Activated CD8-positive, alpha-beta memory T cell treated with anti-CD3 and anti-CD28 coated beads, Interleukin-2, amount 50 U/mL, for 4 hours (primary cell): ENCODE measurements around the gene XIRP2.

Source experiments
- DNase-seq: peaks from one replicate; pipeline ENCODE4 v3.0.0-alpha.2; 2020

The XIRP2 gene

GRCh38 chr2:167140767-167141166, 252.5 kb downstream of the XIRP2 start:
- no peak for DNase-seq

DNA sequence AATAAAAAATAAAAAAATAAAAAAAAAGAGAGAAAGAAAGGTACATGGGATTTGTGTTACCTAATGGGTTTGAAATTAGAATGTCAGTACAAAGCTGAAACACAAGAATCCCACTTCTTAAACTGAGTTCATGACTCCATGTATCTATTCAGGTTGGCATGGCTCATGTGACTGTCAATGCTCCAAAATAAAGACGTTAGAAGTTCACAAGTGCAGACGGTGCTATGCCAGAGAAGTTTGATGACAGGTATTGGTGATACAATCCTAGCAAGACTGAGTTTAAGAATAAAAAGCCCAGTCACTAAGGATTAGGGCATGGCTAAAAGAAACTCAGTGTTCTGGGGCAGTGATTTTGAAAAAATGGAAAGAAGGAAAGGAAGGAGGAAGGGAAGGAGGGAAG, 254.3 kb downstream of the XIRP2 start:
- DNase-seq, result no peak

GRCh38 chr2:167144179-167144898, 256.1 kb downstream of the XIRP2 start:
- no peak for DNase-seq

GRCh38 chr2:167147271-167147941, 259.1 kb downstream of the XIRP2 start:
- no peak for DNase-seq

DNA sequence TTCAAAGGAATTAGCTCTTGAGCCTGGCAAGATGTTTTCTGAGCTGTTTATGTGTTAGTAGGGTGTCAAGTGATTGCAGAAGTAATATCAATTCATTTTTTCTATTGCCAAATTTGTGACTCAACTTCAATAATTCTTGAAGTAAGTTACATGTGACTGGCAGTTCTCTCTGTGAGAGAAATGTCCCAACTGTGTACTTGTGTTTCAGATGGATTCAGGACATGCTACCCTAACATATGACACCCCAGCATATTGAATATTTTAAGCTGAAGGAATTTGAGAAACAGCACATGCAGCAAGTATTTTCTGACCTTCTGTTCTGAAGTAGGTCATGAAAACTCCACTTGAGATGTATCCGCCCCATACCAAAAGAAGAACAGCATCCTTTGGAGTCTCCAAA, 263.6 kb downstream of the XIRP2 start:
- DNase-seq, result no peak

- no peak for DNase-seq
Observed at GRCh38 chr2:167157523-167157922, 269.2 kb downstream of the XIRP2 start.

DNA sequence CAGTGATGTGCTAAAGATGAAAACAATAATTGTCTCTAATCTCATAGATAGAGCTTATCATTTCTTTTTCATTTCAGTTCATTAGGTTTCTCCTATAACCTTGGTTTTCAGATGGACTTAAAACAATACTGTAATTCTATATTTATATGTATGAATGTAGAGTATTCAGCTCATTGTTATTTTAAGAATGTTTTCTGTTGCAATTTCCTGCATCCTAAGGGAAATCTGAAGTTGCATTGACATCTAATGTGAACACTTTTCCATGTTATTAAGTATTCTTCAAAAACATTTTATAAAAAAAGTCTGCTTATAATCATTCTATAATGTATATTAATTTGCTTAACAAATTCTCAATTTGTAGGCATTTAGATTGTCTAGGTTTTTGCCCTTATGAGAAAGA, 288.9 kb downstream of the XIRP2 start:
- DNase-seq, result no peak

GRCh38 chr2:167181134-167181533, 292.9 kb downstream of the XIRP2 start:
- DNase-seq, result no peak

- DNase-seq, result no peak
Observed at GRCh38 chr2:167181688-167182087, 293.4 kb downstream of the XIRP2 start.

DNA sequence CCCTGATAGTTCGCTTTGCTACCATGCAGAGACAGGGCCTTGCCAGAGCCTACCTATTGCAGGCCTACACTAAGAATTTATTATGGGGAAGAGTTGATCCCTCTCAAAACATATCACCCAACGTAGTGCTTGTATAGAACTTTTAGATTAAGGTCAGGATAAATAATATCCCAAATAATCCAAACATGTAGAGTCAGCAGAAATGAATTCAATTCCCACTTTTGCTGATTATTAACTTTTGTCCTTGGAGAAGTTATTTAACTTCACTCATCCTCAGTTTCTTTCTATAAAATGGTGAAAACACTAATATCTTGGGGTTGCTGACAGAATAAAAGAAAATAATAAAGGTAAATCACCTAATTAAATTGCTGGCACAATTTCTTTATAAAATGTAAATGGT, 294.1 kb downstream of the XIRP2 start:
- DNase-seq, result no peak

DNA sequence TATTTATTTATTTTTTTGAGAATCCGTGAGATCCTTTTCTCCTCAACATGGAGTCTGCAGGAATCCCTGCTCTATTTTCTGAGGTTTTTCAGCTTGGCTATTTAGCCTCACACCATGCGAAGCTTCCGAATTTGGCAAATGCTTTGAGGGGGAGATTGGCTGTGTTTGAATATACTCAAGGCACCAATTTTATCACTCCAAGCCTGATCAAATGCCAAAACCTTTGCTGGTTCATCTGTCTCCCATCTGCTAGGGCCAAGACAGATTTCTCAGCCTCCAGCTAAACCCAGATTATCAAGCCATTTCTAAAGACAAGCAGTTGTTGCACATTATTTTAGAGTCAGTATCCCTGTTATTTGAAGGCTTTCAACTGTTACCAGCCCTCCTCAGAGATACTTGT, 295.7 kb downstream of the XIRP2 start:
- no peak for DNase-seq

- DNase-seq, result no peak
Observed at GRCh38 chr2:167186465-167186864, 298.2 kb downstream of the XIRP2 start.

- DNase-seq, result no peak
Observed at GRCh38 chr2:167187049-167187727, 298.9 kb downstream of the XIRP2 start.

DNA sequence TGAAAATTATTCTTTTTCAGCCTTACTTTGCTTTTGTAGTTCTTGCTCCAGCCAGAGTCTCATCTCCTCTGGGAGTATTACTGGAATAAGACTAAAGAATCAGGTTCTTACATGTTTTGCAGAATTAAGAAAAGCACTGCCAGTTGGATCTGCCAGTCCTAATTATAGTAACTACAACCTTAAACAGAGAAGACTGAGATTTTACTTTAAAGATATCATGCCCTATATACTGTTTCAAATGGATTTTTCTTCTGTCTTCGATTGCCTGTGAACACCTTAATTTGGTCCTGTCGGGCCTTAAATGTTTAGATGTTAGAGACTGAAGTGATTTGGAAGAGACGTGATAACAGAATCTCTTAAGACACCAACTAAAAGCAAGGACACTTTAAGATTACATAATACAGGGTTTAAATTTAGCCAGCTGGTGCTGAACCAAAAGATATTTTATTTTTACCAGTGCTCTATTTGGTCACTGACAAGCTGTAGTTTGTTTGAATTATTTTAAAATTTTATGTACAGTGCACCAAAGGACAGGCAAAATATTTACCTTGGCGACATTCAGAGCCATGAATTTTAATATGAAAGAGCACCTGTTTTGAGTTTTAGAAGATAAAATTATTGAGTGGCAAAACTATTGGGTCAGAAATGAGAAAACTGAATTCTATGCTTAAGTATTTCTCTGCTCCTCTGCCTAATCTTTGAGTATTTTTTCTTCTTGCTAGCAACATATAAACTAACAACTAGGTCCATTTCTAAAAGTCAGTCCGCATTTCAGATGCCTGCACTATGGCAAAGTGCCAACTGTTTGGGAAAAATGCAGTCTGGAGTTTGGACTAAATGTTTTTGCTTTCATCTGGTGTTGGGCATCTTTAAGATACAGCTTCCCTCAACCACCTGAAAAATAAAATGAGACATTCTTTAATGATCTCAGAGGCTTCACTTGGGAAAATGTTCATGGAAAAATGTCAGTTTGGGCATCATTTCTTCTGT, 300.0 kb downstream of the XIRP2 start:
- no peak for DNase-seq

DNA sequence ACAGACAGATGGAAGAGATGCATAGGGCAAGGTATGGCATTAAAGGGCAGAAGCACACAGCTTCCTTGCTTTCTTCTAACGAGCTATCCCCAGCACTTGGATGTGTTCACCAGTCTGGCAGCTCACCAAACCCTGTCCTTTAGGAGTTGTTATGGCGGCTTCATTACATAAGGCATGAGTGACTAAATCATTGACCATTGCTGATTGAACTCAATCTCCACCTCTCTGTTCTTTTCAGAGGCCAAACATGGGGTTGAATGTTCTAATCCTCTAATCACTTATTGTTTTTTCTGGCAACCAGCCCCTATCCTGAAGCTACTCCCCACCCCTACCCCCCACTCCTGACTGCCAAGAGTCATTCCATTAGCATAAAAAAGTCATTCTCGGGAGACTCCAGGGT, 301.8 kb downstream of the XIRP2 start:
- DNase-seq, result no peak

DNA sequence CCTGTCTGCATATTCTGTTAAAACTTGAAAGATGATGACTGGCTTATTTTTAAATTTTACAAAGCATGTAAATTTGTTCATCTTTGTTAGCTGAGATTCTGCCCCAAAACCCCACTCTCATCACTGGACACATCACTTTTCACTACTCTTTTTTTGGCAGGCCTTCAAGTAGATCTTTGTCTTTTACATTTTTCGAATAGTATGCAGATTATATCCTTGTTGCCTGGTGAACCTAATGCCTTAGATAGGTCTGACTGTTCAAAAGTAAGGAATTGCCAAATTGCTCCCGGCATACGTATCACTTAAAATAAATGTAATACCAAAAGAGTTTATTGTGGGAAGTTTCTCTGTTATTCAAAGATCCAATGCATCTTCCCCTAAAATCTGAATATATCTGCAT, 303.3 kb downstream of the XIRP2 start:
- DNase-seq, result no peak

DNA sequence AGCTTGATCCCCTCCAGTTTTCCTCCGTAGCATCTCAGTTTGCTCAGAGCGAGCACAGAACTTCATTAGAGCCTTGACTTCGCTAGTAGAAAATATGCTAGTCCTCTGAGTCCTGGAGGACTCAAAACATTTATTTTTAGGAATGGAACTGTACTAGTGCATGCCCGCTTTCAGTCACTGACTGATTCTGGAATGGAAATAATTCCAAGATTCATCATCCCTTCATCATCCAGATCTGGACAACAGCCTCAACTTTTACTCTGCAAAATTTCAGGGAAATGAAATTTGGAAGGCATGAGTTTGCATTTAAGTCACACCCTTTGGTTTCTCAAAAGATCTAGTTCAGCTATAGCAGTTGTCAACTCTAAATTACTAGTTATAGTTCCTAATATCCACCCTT, 304.6 kb downstream of the XIRP2 start:
- no peak for DNase-seq

- no peak for DNase-seq
Observed at GRCh38 chr2:167196461-167197252, 308.4 kb downstream of the XIRP2 start.

DNA sequence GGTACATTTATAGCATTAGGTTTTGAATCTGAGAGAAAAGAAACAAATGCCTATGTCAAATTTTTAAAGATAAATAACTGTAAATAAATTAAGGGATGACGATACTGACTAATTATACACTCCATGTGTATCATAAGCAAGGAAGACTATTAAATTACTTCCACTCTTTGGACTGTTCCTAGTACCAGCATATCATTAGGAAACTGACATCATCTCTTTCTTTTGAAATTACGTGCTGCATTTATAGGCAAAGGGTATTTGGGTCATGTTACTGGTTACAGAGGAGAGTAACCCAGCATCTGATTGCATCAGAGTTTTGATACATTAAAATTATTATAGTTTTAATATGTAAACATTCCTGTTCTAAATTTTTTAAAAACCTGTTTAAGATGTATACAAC, 309.7 kb downstream of the XIRP2 start:
- DNase-seq, result no peak

GRCh38 chr2:167198576-167198975, 310.3 kb downstream of the XIRP2 start:
- DNase-seq, result no peak

GRCh38 chr2:167200019-167200418, 311.7 kb downstream of the XIRP2 start:
- no peak for DNase-seq

DNA sequence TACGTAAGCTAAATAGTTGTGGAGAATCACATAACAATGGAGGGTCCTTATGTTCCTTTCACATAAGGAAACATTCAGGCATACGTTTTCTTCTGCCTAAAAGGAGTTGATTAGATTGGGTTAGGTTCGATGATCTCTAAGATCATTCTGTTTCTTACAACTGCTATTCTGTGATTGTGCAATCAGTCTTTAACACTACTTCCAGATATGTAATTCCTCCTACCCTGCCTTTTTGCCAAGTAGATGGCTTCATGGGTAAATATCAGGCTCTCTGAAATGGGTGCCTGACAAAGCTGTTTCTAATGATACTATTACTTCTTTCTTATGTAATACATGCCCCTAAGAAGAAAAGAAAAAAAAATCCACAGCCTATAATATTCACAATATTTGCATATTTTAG, 321.5 kb downstream of the XIRP2 start:
- DNase-seq, result no peak
